Activated naive CD8-positive, alpha-beta T cell (primary cell): Measurements from ENCODE around the gene HDC.

Source experiments
- H3K27ac Mint-ChIP-seq: one replicate; pipeline ENCODE4 v1.8.0; 2021; ENCODE audit warnings: mixed read lengths
- H3K27me3 Mint-ChIP-seq: one replicate; pipeline ENCODE4 v1.8.0; 2021; ENCODE audit warnings: mixed read lengths
- H3K36me3 Mint-ChIP-seq: one replicate; pipeline ENCODE4 v1.8.0; 2021; ENCODE audit warnings: mixed read lengths
- H3K4me1 Mint-ChIP-seq: one replicate; pipeline ENCODE4 v1.8.0; 2021; ENCODE audit warnings: low read depth, mixed read lengths
- H3K4me3 Mint-ChIP-seq: one replicate; pipeline ENCODE4 v1.8.0; 2021; ENCODE audit warnings: mild to moderate bottlenecking, mixed read lengths
- H3K9me3 Mint-ChIP-seq: one replicate; pipeline ENCODE4 v1.8.0; 2021; ENCODE audit warnings: low read depth, mixed read lengths

The HDC gene

DNA sequence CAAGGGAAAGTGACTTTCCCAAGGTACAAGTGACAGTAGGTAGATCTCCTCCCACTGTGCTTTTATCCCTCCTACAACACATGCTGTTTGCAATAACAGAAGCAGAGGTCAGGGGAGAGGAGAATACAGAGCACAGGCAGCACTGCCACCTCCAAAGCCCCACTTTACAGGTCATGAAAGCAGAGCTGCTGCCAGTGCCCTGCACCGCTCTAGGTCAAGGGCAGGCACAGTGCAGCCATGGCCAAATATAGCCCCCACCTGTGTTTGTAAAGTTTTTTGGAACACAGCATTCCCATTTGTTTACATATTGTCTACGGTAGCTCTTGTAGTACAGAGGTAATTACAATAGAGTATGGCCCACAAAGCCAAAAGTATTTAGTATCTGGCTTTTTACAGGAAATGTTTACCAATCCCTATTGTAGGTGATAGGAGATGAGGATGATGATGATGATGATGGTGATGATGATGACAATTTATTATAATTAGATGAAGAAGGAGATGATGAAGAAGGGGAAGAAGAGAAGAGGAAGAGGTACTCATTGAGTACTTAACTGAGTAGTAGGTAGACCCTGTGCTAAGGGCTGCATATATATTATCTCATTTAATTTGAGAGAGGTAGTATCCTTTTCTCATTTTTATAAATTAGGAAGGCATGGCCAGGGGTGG lies 20.4 kb downstream of the HDC start:
- Mint-ChIP-seq H3K27me3 (no peaks in the 10 kb centered on the region), H3K36me3 (no peaks in the 10 kb centered on the region), H3K4me3 (no peak overlapping the region), H3K9me3 (no peaks in the 10 kb centered on the region), H3K27ac (no peak overlapping the region), H3K4me1 (peaks cover 28% of the 10 kb centered on the region)

DNA sequence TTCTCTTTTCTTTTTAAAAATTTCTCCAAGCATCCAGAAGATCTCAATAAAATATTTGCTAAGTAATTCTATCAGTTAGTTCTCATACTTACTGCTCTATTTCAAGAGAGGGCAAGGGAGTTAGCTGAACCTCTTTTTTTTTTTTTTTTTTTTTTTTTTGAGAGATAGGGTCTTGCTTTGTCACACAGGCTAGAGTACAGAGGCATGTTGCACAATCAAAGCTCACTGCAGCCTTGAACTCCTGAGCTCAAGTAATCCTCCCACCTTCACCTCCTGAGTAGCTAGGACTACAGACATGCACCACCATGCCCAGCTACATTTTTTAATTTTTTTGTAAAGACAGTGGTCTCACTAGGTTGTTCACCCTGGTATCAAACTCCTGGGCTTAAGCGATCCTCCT lies 21.4 kb downstream of the HDC start:
- no peaks in the 10 kb centered on the region for H3K27me3 Mint-ChIP-seq
- H3K9me3 Mint-ChIP-seq = no peaks in the 10 kb centered on the region
- no peaks in the 10 kb centered on the region for H3K36me3 Mint-ChIP-seq
- H3K4me3 Mint-ChIP-seq = no peak overlapping the region
- no peak overlapping the region for H3K27ac Mint-ChIP-seq
- H3K4me1 Mint-ChIP-seq = peaks cover 23% of the 10 kb centered on the region

DNA sequence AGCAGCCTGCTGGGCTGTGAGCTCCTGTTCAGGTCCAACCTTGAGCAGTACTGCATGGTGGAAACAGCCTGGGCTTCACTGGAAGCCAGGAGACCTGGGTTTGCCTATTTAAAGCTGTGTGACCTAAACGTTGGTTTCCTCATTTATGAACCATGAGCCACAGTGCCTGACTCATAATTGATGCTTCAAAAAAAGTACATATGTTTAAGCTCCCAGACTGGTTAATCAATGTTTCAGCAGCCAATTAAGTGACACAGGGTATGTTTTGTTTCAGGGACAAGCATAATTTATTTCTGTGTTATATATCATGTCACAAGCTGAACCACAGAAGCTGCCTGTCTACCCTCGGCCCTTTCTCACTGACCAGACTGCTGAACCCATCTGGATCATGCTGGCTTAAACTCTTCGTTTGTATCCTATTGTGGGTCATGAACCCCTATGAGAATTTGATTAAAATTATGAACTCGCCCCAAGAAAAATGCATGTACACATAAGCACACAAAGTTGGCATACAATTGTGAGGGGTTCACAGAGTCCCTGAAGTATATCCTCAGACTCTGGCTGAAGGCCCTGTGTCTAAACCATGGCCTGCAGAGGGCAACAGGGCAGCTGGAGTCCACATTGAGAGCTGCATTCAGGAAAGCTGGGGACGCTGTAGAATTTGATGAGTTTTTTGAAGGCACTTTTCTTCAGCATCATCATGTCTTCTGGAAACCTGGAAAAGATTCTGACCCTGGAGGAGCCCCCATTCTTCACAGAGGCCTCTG lies 23.7 kb downstream of the HDC start:
- H3K36me3 Mint-ChIP-seq = no peaks in the 10 kb centered on the region
- peaks cover 4% of the 10 kb centered on the region for H3K4me1 Mint-ChIP-seq
- no peaks in the 10 kb centered on the region for H3K9me3 Mint-ChIP-seq
- H3K4me3 Mint-ChIP-seq = no peak overlapping the region
- H3K27ac Mint-ChIP-seq = no peak overlapping the region
- no peaks in the 10 kb centered on the region for H3K27me3 Mint-ChIP-seq

DNA sequence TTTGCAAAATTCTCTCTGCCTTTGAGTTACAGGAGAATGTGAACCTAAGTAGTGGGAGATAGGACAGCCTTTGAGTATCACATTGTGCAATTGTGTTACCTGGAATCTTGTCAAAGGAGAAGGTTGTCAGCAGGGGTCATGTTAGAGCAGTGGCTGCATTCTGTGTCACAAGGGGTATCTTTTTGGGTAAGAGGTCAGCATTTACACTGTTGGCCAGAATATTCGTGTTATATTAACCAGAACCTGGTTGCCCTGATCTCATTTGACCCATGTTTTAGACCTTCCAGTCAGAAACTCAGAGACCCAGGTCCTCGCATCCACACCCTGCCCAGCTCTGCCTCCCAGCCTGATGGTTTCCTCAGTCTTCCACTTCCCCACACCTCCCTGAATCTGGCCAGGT lies 27.3 kb downstream of the HDC start:
- Mint-ChIP-seq H3K9me3 (no peaks in the 10 kb centered on the region), H3K36me3 (no peaks in the 10 kb centered on the region), H3K27me3 (no peaks in the 10 kb centered on the region), H3K4me1 (no peaks in the 10 kb centered on the region), H3K4me3 (no peak overlapping the region), H3K27ac (no peak overlapping the region)

DNA sequence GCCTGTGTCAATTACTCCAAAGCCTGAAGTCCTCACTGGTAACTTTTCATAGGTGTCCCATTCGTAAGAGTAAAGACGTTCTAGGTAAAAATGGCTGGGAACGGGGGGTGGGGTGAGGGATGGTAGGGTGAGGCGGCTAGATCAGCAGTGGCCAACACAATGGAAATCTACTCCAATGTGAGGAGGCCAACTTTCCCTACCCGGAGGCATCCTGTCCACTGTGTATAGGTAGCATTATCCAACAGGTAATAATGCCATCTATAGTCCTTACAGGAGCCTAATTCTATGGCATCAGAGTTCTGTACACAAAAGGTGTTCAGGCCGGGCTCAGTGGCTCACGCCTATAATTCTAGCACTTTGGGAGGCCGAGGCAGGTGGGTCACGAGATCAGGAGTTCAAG lies 29.1 kb downstream of the HDC start:
- Mint-ChIP-seq H3K4me3 (no peak overlapping the region), H3K27ac (no peak overlapping the region), H3K36me3 (no peaks in the 10 kb centered on the region), H3K9me3 (no peaks in the 10 kb centered on the region), H3K27me3 (no peaks in the 10 kb centered on the region), H3K4me1 (no peaks in the 10 kb centered on the region)

DNA sequence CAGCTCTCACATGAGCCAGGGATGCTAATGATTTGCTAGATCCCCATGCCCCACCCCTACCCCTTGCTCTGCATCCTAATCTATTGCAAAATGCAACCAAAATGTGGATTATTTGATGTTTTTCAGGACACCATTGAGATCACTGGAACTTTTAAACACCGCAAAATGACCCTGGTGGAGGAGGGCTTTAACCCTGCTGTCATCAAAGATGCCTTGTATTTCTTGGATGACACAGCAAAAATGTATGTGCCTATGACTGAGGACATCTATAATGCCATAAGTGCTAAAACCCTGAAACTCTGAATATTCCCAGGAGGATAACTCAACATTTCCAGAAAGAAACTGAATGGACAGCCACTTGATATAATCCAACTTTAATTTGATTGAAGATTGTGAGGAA lies 29.7 kb downstream of the HDC start:
- Mint-ChIP-seq H3K36me3 (no peaks in the 10 kb centered on the region), H3K4me3 (no peak overlapping the region), H3K27me3 (no peaks in the 10 kb centered on the region), H3K4me1 (no peaks in the 10 kb centered on the region), H3K27ac (no peak overlapping the region), H3K9me3 (no peaks in the 10 kb centered on the region)

DNA sequence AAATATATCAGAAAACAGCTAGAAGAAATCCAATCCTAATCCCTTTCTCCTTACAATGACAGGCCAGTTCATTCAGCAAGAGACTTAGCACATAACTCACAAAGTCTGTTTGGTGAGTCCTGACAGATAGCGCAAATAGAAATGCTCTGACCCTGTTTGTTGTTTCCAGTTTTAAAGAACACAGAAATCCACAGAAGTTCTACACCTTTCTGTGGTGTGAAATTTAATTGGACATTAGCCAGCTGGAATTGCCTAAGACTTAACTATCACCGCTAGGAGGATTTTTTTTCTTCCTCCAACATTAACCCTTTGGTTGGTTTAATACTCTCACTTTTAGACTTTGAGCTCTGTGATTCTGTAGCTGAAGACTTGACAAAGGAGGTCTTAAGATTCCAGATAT lies 30.8 kb downstream of the HDC start:
- H3K4me1 Mint-ChIP-seq = no peaks in the 10 kb centered on the region
- no peaks in the 10 kb centered on the region for H3K27me3 Mint-ChIP-seq
- no peak overlapping the region for H3K27ac Mint-ChIP-seq
- H3K9me3 Mint-ChIP-seq = no peaks in the 10 kb centered on the region
- H3K36me3 Mint-ChIP-seq = no peaks in the 10 kb centered on the region
- no peak overlapping the region for H3K4me3 Mint-ChIP-seq

DNA sequence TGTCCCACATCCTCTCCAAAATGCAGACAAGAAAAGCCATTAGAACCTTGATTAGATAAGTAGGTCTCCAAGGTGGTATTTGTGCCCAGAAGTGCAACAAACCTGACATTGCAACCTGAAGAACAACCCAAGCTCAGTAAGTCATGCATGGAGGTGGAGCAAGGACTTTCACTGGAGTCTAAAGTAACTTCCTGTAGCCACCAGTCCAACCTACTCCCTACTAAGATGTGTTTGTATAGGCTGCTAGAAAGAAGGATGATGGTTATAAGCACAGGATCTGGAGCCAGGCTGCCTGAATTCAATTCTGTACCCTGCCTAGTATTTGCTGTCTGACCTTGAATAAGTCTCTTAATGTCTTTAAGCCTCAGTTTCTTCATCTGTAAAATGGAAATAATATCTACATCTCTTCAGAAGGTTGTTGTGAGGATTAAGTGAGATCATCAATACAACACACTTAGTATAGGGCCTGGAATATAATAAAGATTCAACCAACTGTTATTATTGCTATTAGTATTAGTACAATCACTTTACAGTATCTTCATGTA lies 32.3 kb downstream of the HDC start:
- Mint-ChIP-seq H3K4me3 (no peak overlapping the region), H3K27ac (no peak overlapping the region), H3K27me3 (no peaks in the 10 kb centered on the region), H3K4me1 (no peaks in the 10 kb centered on the region), H3K36me3 (no peaks in the 10 kb centered on the region), H3K9me3 (no peaks in the 10 kb centered on the region)

DNA sequence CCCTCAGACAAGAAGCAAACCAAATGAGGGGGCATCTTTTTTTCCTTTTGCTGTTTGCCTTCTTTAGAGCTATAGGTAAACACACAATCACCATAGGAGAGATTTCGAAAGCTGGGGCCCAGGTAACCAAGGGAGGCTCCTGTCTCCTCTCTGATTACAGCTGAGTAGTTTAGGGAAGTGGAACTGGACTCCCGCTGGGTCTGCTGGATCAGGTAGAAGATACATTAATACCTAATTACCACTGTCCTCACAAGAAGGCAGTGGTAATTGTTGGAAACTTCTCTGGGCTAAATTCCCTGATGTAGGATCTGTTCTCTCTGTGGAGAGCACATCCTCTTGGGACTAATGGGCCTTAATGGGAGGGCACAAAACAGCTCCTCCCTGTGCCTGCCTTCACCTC lies 32.7 kb downstream of the HDC start:
- Mint-ChIP-seq H3K4me3 (no peak overlapping the region), H3K36me3 (no peaks in the 10 kb centered on the region), H3K9me3 (no peaks in the 10 kb centered on the region), H3K4me1 (no peaks in the 10 kb centered on the region), H3K27me3 (no peaks in the 10 kb centered on the region), H3K27ac (no peak overlapping the region)

DNA sequence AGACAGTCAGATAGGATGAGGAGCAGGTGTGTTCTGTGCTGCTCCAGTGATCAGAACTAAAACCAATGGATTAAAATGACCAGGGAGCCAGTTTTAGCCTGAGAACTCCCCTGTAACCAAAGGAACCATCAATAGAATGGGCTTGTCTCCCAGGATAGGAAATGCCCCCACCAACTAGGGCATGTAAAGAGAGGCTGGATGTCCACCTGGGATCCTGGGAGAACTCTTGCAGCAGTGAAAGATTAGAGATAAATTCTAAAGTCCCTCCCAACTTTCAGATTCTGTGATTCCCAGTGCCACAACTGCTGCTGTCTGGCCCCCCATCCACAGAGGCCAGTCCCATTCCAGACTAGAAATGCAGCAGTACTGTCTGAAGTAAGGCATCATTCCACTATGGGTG lies 33.8 kb downstream of the HDC start:
- no peak overlapping the region for H3K27ac Mint-ChIP-seq
- H3K4me3 Mint-ChIP-seq = no peak overlapping the region
- H3K36me3 Mint-ChIP-seq = no peaks in the 10 kb centered on the region
- no peaks in the 10 kb centered on the region for H3K27me3 Mint-ChIP-seq
- H3K4me1 Mint-ChIP-seq = no peaks in the 10 kb centered on the region
- H3K9me3 Mint-ChIP-seq = no peaks in the 10 kb centered on the region

DNA sequence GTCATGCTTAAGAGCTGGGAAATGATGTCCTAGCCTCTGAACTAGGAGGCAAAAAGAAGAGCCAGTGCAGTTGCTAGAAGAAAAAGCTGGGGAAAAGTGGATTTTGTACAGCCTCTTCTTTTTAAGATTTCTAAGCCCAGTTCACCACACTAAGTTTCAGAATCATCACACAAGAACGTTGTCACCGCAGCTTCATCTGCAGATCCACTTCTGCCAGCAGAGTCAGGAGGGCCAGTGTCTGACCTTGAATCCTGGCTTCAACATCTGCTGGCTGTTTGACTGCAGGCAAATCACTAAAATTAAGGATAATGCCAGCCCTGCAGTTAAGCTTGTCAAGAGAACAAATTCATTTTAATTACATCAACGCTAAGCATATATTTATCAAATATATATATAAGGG lies 36.2 kb downstream of the HDC start:
- Mint-ChIP-seq H3K4me3 (no peak overlapping the region), H3K9me3 (no peaks in the 10 kb centered on the region), H3K36me3 (no peaks in the 10 kb centered on the region), H3K27me3 (no peaks in the 10 kb centered on the region), H3K27ac (no peak overlapping the region), H3K4me1 (no peaks in the 10 kb centered on the region)

DNA sequence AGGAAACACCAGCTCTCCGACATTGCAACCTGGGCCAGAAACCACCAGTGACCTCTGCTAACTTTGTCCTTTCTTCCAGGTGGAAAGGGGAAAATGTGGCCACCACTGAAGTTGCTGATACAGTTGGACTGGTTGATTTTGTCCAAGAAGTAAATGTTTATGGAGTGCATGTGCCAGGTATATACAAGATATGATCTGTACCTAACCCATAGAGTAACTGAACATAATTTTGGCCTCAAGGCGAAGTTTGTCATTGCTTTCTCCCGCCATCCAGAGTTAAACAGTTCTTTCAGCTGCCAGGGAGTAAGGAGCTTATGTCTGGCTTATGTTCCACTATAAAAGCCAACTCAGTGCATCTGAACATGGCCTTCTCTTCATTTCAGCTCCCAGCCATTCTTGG lies 36.7 kb downstream of the HDC start:
- Mint-ChIP-seq H3K4me1 (no peaks in the 10 kb centered on the region), H3K36me3 (no peaks in the 10 kb centered on the region), H3K27me3 (no peaks in the 10 kb centered on the region), H3K27ac (no peak overlapping the region), H3K4me3 (no peak overlapping the region), H3K9me3 (no peaks in the 10 kb centered on the region)

DNA sequence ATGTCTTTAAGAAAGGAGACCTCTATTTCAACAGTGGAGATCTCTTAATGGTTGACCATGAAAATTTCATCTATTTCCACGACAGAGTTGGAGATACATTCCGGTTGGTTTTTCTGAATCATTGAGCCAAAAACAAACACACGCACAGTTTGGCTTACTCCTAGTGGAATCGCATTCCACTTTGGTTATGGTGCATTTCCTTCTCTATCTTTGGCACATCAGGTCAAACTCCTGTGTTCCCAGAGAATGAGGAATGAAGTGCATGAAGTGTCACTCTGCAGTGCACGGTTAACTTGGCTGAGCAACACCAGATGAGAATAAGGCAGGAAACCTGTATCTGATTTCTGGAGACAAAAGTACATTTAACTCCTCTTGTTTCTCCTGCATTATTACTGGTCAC lies 38.5 kb downstream of the HDC start:
- no peaks in the 10 kb centered on the region for H3K9me3 Mint-ChIP-seq
- H3K27me3 Mint-ChIP-seq = no peaks in the 10 kb centered on the region
- H3K27ac Mint-ChIP-seq = no peak overlapping the region
- H3K36me3 Mint-ChIP-seq = no peaks in the 10 kb centered on the region
- no peaks in the 10 kb centered on the region for H3K4me1 Mint-ChIP-seq
- H3K4me3 Mint-ChIP-seq = no peak overlapping the region

DNA sequence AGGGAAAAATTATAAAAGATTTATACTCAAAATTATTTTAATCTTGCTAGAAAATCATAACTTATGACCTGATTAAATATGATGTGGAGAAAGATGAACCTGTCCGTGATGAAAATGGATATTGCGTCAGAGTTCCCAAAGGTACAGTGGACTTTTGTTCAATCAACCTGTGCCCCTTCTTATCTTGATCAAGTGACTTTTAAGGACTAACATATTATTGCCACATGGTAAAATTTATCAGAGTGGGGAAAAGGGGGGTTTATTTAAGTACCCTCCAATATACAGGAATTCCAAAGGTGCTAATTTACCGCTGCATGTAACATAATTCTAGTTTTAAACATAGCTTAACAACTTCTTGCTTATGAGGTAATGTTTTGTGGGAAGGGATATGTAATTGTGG lies 39.6 kb downstream of the HDC start:
- H3K9me3 Mint-ChIP-seq = no peaks in the 10 kb centered on the region
- no peak overlapping the region for H3K4me3 Mint-ChIP-seq
- no peaks in the 10 kb centered on the region for H3K27me3 Mint-ChIP-seq
- H3K36me3 Mint-ChIP-seq = no peaks in the 10 kb centered on the region
- no peak overlapping the region for H3K27ac Mint-ChIP-seq
- no peaks in the 10 kb centered on the region for H3K4me1 Mint-ChIP-seq

DNA sequence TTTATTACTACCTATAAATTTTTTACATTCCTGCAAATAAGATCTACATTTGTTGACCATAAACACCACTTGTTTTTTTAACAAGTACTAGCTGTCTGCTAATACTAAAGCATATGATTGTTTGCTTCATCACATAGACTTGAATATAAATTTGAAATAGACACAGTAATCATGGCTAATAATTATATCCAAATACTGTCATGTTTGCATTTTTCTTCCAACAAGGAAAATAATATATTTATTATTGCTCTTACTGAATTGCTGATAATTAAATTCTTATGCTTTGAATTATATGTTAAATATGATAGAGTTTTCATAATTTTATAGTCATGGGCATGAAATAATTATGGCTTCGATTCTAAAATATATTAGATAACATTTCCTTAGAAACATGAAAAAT lies 40.5 kb downstream of the HDC start:
- no peaks in the 10 kb centered on the region for H3K27me3 Mint-ChIP-seq
- H3K4me1 Mint-ChIP-seq = no peaks in the 10 kb centered on the region
- H3K27ac Mint-ChIP-seq = no peak overlapping the region
- H3K4me3 Mint-ChIP-seq = no peak overlapping the region
- no peaks in the 10 kb centered on the region for H3K36me3 Mint-ChIP-seq
- H3K9me3 Mint-ChIP-seq = no peaks in the 10 kb centered on the region

DNA sequence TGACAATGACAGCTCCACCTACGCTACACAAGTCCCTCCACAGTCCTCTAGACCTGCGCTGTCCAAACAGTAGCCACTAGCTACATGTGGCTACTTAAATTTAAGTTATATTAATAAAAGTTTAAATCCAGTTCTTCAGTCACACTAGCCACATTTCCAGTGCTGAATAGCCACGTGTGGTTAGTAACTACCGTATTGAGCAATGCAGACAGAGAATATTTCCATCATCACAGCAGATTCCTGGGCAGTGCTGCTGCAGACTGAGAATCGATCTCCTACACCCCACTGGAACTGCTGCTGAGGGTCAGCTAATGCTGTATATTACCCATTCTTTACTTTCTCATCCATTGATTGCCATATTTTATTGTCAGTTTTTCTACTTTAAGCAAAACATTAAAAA lies 40.9 kb downstream of the HDC start:
- Mint-ChIP-seq H3K27ac (no peak overlapping the region), H3K4me1 (no peaks in the 10 kb centered on the region), H3K4me3 (no peak overlapping the region), H3K27me3 (no peaks in the 10 kb centered on the region), H3K36me3 (no peaks in the 10 kb centered on the region), H3K9me3 (no peaks in the 10 kb centered on the region)
